Neuronal stem cell (in vitro differentiated cells): ENCODE measurements around the gene SPATS2L.

ENCODE experiments used
- DNase-seq: peaks from one replicate; pipeline ENCODE4 v3.0.0-alpha.2; 2013; ENCODE audit warnings: low spot score
- H2AFZ ChIP-seq: one replicate; pipeline ENCODE4 v1.6.1; 2013; ENCODE audit warnings: mild to moderate bottlenecking, low read length, inconsistent platforms
- H2AK5ac ChIP-seq: 2 replicates; pipeline ENCODE4 v1.6.1; 2013; ENCODE audit warnings: low read depth, mild to moderate bottlenecking, inconsistent platforms, low read length, moderate library complexity, mixed read lengths
- H2BK120ac ChIP-seq: 2 replicates; pipeline ENCODE4 v1.6.1; 2013; ENCODE audit warnings: low read depth, mild to moderate bottlenecking, inconsistent platforms, low read length, moderate library complexity, mixed read lengths
- H2BK12ac ChIP-seq: one replicate; pipeline ENCODE4 v1.6.1; 2013; ENCODE audit warnings: low read length, inconsistent platforms
- H2BK15ac ChIP-seq: 2 replicates; pipeline ENCODE4 v1.6.1; 2013; ENCODE audit warnings: mild to moderate bottlenecking, low read length, inconsistent platforms, mixed read lengths
- H2BK5ac ChIP-seq: one replicate; pipeline ENCODE4 v1.6.1; 2013; ENCODE audit warnings: inconsistent platforms, mild to moderate bottlenecking, low read length, moderate library complexity
- H3K14ac ChIP-seq: one replicate; pipeline ENCODE4 v1.6.1; 2013; ENCODE audit warnings: low read length, inconsistent platforms
- H3K18ac ChIP-seq: 2 replicates; pipeline ENCODE4 v1.6.1; 2013; ENCODE audit warnings: low read length, inconsistent platforms
- H3K23ac ChIP-seq: 2 replicates; pipeline ENCODE4 v1.6.1; 2013; ENCODE audit warnings: low read depth, mild to moderate bottlenecking, mixed read lengths, low read length, inconsistent platforms; ENCODE audit not compliant: poor library complexity
- H3K27ac ChIP-seq: replicated peaks from 3 replicates; pipeline ENCODE4 v1.5.1; 2013; ENCODE audit warnings: low read length, inconsistent platforms
- H3K27me3 ChIP-seq, 3 experiments: 2 replicates each; pipeline ENCODE4 v1.6.1; 2013; ENCODE audit warnings: low read length in 3 of 3, mild to moderate bottlenecking in 2 of 3, inconsistent platforms in 1 of 3, low read depth in 1 of 3, mixed read lengths in 1 of 3, moderate library complexity in 1 of 3; ENCODE audit not compliant: control insufficient read depth in 3 of 3, insufficient read depth in 3 of 3
- H3K36me3 ChIP-seq, 2 donors: replicated peaks in 1 of 2; 2 replicates each; pipeline ENCODE4 v1.6.1; 2013; ENCODE audit warnings: low read length in 2 of 2; ENCODE audit not compliant: control insufficient read depth in 2 of 2, insufficient read depth in 2 of 2
- H3K4ac ChIP-seq: 2 replicates; pipeline ENCODE4 v1.6.1; 2013; ENCODE audit warnings: inconsistent platforms, mild to moderate bottlenecking, low read length, moderate library complexity
- H3K4me1 ChIP-seq, 2 donors: 1 replicate in 1 of 2; 2 replicates in 1 of 2; pipeline ENCODE4 v1.6.1; 2013; ENCODE audit warnings: low read length in 2 of 2, low read depth in 1 of 2; ENCODE audit not compliant: control insufficient read depth in 2 of 2, insufficient read depth in 1 of 2
- H3K4me2 ChIP-seq: one replicate; pipeline ENCODE4 v1.6.1; 2013; ENCODE audit warnings: mild to moderate bottlenecking, low read length, inconsistent platforms; ENCODE audit not compliant: insufficient read depth, poor library complexity, severe bottlenecking
- H3K4me3 ChIP-seq, 2 donors: 2 replicates each; pipeline ENCODE4 v1.5.1; 2013; ENCODE audit warnings: low read length in 2 of 2, mild to moderate bottlenecking in 2 of 2, inconsistent platforms in 1 of 2, moderate library complexity in 1 of 2
- H3K79me1 ChIP-seq: one replicate; pipeline ENCODE4 v1.6.1; 2013; ENCODE audit warnings: low read depth, mild to moderate bottlenecking, inconsistent platforms, low read length, moderate library complexity
- H3K9ac ChIP-seq: one replicate; pipeline ENCODE4 v1.6.1; 2013; ENCODE audit warnings: mild to moderate bottlenecking, low read depth, low read length, inconsistent platforms; ENCODE audit not compliant: poor library complexity
- H3K9me3 ChIP-seq, 2 donors: replicated peaks in 1 of 2; 2 replicates each; pipeline versions ENCODE3 to v1.6.1; 2013; ENCODE audit warnings: low read length in 2 of 2, mild to moderate bottlenecking in 2 of 2, inconsistent platforms in 1 of 2, low read depth in 1 of 2, mixed read lengths in 1 of 2, moderate library complexity in 1 of 2; ENCODE audit not compliant: control insufficient read depth in 2 of 2, insufficient read depth in 1 of 2
- H4K8ac ChIP-seq: one replicate; pipeline ENCODE4 v1.6.1; 2013; ENCODE audit warnings: low read depth, mild to moderate bottlenecking, inconsistent platforms, low read length, moderate library complexity
- H4K91ac ChIP-seq: one replicate; pipeline ENCODE4 v1.6.1; 2013; ENCODE audit warnings: low read length, low read depth, mild to moderate bottlenecking, inconsistent platforms; ENCODE audit not compliant: poor library complexity
- WGBS, 2 donors: extraction: QIAGEN DNeasy Blood & Tissue Kit; methylation state at CpG; one replicate each; pipeline ENCODE4 v1.1.7; 2013; ENCODE audit warnings: missing lambda C conversion rate in 2 of 2, mixed read lengths in 1 of 2; ENCODE audit not compliant: insufficient read length in 2 of 2, insufficient replicate concordance in 1 of 2; ENCODE audit errors: extremely low coverage in 2 of 2; 5-methylcytosine and 5-hydroxymethylcytosine counted together

Gene SPATS2L

GRCh38 chr2:200461846-200462710, 155.6 kb downstream of the SPATS2L start:
- Histone ChIP-seq H4K8ac (no peak overlapping the region), H3K4me3 (no peak overlapping the region), H3K9me3 (no peaks in the 10 kb centered on the region), H3K27ac (no peak overlapping the region), H2BK15ac (no peak overlapping the region), H3K9ac (no peak overlapping the region), H3K79me1 (no peaks in the 10 kb centered on the region), H3K4me2 (no peak overlapping the region), H2AFZ (no peak overlapping the region), H3K4me1 (no peaks in the 10 kb centered on the region), H2BK12ac (no peak overlapping the region), H3K4ac (no peak overlapping the region), H4K91ac (no peak overlapping the region), H3K23ac (no peak overlapping the region), H3K36me3 (peaks cover 0 to 60% of the 10 kb centered on the region in 2 donors), H2AK5ac (no peak overlapping the region), H3K18ac (no peak overlapping the region), H3K27me3 (no peaks in the 10 kb centered on the region), H3K14ac (no peak overlapping the region), H2BK5ac (no peak overlapping the region), H2BK120ac (no peak overlapping the region)
- DNase-seq, result no peak
- WGBS, 2 donors, result no CpG with 5 or more reads among the region's 2 CpGs

- Histone ChIP-seq H3K27me3 (no peaks in the 10 kb centered on the region), H2BK120ac (no peak overlapping the region), H4K91ac (no peak overlapping the region), H3K23ac (no peak overlapping the region), H3K36me3 (peaks cover 0 to 74% of the 10 kb centered on the region in 2 donors), H3K9ac (no peak overlapping the region), H3K4me2 (no peak overlapping the region), H2BK5ac (no peak overlapping the region), H2AK5ac (no peak overlapping the region), H3K4ac (no peak overlapping the region), H3K18ac (no peak overlapping the region), H2AFZ (no peak overlapping the region), H3K4me1 (no peaks in the 10 kb centered on the region), H3K14ac (no peak overlapping the region), H3K4me3 (no peak overlapping the region), H2BK15ac (no peak overlapping the region), H4K8ac (no peak overlapping the region), H3K9me3 (no peaks in the 10 kb centered on the region), H3K79me1 (no peaks in the 10 kb centered on the region), H3K27ac (no peak overlapping the region), H2BK12ac (no peak overlapping the region)
- WGBS, 2 donors, result no CpG with 5 or more reads among the region's 2 CpGs
- DNase-seq, result no peak
Observed at GRCh38 chr2:200463452-200463851, 157.0 kb downstream of the SPATS2L start.

- Histone ChIP-seq H3K9ac (no peak overlapping the region), H2BK120ac (no peak overlapping the region), H3K4ac (no peak overlapping the region), H3K4me3 (no peak overlapping the region), H2AK5ac (no peak overlapping the region), H4K91ac (no peak overlapping the region), H3K23ac (no peak overlapping the region), H3K4me2 (no peak overlapping the region), H3K27me3 (no peaks in the 10 kb centered on the region), H3K18ac (no peak overlapping the region), H2BK5ac (no peak overlapping the region), H3K27ac (no peak overlapping the region), H2AFZ (no peak overlapping the region), H3K36me3 (peaks cover 0 to 79% of the 10 kb centered on the region in 2 donors), H3K9me3 (no peaks in the 10 kb centered on the region), H2BK15ac (no peak overlapping the region), H3K79me1 (no peaks in the 10 kb centered on the region), H4K8ac (no peak overlapping the region), H3K14ac (no peak overlapping the region), H2BK12ac (no peak overlapping the region), H3K4me1 (peaks cover 0 to 8% of the 10 kb centered on the region in 2 donors)
- no peak for DNase-seq
- no CpG with 5 or more reads among the region's 12 CpGs for WGBS, 2 donors
Observed at GRCh38 chr2:200466425-200467418, 160.2 kb downstream of the SPATS2L start.
